Measurements from ENCODE around the gene FAM20C.

DNA sequence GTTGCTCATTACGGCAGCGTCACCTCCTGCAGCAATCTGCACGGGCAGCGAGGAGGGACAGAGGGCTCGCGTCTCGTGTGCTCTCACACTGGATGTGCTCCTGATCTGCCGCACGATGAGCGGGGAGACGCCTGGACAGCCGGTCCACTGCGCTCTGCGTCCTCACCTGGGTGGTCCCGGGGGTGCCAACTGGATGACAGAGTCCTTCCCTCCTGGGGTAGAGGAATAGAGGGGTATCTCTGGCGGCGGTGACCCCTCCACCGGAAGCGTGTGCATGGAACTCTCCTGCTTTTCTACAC is 3.4 kb downstream of the FAM20C start:
- TF ChIP-seq, protein P1, sequence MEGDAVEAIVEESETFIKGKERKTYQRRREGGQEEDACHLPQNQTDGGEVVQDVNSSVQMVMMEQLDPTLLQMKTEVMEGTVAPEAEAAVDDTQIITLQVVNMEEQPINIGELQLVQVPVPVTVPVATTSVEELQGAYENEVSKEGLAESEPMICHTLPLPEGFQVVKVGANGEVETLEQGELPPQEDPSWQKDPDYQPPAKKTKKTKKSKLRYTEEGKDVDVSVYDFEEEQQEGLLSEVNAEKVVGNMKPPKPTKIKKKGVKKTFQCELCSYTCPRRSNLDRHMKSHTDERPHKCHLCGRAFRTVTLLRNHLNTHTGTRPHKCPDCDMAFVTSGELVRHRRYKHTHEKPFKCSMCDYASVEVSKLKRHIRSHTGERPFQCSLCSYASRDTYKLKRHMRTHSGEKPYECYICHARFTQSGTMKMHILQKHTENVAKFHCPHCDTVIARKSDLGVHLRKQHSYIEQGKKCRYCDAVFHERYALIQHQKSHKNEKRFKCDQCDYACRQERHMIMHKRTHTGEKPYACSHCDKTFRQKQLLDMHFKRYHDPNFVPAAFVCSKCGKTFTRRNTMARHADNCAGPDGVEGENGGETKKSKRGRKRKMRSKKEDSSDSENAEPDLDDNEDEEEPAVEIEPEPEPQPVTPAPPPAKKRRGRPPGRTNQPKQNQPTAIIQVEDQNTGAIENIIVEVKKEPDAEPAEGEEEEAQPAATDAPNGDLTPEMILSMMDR (IDR thresholded peaks at IDR 0.05), result no peak
- TF ChIP-seq POLR2A (IDR thresholded peaks at IDR 0.05) (no peak), POLR2AphosphoS5 (IDR thresholded peaks at IDR 0.05) (no peak)

All from gastroesophageal sphincter (tissue), 3 donors.